HL-60/S4 (cell line): ENCODE data around the gene C10orf71.

Experiments
- in situ Hi-C: fragments of 300-500 bp; cut with MboI; formaldehyde crosslinking; loops from 2 replicates; pipeline ENCODE4 v1.14.3; 2022; ENCODE audit warnings: low sequenced_read_pairs

Gene C10orf71

DNA sequence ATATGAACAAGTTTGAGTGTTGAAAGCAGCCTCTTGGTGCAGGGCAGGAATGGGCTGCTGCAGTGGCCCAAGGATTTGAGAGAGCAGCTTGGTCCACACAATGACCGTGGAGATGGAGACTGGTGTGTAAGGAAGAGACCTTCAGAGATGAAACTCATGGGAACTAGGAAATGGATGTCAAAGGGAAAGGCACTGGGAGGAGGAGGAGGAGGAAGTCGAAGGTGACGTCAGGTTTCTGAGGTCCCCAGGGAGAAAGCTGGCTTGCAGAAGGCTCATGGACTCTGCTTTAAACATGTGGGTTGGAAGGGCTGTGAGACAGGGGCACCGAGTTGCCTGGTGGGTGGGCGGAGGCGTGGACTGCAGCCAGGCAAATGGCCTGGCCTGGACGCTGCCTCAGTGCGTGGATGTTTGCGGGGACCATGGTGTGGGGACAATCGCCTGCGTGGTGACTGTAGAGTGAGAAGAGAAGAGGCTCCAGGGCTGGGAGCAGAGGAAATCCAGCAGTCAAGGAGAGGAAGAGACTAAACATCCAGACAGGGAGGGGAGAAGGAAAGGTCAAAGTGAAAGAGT, 14.6 kb downstream of the C10orf71 start:
- in situ Hi-C loops = no loop called here

DNA sequence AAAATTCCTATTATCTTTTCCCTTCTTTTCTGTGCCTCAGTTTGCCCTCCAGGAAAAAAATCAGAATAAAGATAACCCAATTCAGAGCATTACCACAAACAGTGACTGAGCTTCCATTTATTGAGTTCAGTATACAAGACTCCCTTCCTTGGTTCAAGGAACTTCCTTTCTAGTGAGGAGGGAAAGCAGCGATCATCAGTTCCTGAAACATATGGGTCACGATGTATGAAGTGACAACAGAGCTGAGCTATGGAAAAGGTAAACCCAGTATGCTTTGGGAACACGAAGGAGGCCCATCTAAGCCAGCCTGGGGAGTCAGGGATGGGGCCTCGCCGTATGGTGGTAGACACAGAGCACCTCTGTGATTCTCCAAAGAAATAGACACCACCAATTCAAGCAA, 15.8 kb downstream of the C10orf71 start:
- in situ Hi-C loops = no loop called here

DNA sequence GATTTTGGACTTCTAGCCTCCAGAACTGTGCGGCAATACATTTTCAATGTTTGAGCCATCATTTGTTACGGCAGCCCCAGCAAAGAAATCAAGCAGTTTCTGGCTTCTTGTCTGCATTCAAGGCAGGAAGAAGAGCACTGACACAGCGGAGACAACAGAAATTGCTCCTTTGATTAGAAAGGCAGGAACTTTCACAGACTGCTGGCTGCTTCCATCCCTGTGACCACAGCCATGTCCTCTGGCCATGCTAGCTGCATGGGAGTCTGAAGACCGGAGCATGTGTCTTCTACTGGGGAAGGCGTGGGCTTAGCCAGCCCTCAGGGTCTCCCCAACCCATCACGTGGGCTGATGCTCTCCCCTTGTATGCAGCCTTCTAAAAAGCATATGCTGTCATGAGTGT, 19.1 kb downstream of the C10orf71 start:
- in situ Hi-C loops = no loop called here

DNA sequence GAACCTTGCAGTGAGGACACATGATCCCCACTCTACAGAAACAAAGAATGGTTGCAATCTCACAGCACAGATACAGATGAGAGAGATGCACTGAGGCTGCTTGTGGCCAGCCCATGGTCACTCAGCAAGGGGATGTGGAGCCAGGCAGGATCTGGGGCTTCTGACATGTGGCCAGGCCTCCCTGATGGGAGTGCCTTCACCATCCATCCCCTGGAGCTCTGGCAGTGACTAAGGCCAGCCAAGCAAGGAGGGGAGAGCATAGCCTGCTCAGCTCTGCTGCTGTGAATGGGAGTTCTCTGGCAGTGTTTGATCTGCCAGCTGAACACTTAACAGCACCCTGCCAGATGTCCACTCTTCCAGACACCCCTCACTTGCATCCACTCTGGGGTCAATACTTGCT, 19.8 kb downstream of the C10orf71 start:
- in situ Hi-C loops = no loop called here

DNA sequence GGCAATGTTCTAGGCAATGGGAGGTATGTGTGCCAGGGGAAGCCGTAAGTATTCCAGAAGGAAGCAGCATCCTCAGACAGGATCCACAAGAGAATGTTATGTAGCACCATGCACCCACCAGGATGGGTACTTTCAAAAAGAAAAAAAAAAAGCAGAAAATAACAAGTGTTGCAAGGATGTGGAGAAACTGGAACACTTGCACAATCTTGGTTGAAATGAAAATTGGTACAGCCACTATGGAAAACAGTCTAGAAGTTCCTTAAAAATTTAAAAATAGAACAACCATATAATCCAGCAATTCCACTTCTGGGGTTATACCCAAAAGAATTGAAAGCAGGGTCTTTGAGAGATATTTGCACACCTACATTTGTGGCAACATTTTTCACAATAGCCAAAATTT, 20.2 kb downstream of the C10orf71 start:
- in situ Hi-C loops = no loop called here

DNA sequence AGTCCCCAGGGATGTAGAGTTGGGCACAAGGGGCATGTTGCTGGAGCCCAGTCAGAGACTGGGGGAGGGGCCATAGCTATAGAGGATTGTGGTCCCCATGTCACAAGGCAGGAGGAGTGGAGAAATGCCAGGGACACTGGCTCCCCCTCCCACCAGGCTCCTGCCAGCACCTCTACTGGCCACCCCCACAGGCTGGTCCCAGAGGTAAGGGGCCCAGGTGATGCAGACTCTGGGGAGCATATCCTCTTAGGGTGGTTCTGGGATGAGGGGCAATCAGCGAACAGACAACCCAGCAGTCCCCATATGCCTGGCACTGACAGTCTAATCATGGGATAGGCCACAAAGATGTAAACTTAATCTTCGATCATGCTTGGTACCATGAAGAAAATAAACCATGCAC, 21.2 kb downstream of the C10orf71 start:
- in situ Hi-C loops = no loop called here

DNA sequence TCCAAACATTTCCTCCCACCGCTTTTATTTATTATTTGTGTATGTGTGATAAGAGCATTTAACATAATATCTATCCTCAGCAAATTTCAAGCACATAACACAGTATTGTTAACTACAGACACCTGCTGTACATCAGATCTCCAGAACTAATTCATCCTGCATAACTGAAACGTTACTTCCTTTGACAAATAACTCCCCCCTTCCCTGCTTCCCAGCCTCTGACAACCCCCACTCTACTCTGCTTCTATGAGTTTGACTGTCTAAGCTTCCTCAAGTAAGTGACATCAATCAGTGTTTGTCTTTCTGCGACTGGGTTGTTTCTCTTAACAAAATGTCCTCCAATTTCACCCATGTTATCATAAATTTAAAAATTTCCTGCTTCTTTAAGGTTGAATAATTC, 22.1 kb downstream of the C10orf71 start:
- in situ Hi-C loops = no loop called here

DNA sequence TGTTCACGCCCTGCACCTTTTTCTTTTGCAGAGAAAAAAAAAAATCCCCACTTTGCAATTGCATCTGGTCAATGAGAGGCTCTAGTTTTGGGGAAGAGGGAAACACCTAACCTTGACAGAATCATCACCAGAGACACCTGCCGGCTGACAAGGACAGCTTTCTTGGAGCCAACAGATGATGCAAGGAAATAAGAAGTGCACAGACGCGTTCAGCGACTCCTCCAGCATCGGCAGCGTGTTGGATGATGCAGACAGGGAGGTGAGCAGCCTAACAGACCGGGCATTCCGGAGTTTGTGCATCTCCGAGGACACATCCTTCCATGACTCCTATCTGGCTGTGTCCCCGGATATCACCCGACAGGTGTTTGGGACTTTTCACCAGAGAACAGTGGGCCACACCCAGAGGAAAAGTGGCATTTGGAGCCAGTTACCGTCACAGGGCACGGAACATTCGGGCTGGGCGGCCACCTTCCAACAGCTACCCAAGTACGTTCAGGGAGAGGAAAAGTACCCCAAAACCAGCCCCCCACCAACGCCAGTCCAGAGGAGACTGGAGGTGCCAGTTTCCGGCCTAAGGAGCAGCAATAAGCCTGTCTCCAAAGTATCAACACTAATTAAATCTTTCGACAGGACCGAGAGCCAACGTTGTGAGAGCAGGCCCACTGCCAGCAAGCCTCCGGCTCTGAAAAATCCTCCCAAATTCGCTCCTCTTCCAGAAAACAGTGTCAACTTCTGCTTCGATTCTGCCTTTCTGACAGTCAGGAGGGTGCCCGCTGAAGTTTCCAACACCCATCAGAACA, 23.6 kb downstream of the C10orf71 start:
- in situ Hi-C loops = no loop called here

DNA sequence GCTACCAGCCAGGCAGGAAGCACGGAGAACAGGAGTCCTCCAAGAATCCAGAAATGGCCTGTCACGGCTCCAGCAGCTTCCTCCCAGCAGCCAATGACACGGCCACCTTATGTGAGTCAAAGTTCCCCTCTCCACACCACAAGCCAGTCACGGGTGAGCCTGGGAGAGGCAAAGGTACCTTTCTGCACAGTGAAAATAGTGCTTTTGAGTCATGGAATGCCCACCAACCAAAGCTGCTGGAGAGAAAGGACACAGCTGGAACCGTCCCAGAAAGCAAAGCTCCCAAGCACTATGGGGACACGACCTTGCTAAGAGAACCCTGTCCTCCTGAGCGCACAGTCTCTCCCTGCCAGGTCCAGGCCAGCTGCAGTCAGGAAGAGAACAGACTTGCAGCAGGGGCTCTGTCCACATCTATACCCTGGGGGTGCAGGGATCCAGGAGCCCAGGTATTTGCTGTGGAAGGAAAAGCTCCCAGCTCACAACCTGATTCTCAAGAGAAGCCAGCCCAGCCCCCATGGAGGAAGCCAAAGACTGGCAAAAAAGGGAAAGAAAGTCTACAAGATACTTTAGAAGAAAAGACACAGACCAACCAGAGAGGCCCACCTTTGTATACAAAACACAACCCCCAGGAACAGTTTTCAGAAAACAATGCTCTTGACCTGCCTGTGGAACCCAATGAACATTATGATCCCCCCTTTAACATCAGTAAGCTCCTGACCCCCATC, 24.4 kb downstream of the C10orf71 start:
- in situ Hi-C loops = no loop called here

DNA sequence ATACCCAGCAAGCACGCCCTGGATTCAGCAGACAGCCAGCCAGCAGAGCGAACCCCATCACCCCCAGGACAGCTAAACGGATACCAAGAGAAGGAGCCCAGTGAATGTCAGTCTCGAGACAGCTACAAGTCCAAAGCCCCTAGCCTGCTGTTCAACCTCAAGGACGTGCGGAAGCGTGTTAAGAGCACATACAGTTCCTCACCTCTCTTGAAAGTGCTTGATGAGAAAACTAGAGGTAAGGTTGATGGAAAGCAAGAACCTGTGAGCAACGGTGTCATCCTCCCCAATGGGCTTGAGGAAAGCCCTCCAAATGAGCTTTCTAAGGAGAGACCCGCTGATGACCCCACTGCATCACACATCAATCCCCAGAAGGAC, 24.9 kb downstream of the C10orf71 start:
- in situ Hi-C loops = no loop called here

DNA sequence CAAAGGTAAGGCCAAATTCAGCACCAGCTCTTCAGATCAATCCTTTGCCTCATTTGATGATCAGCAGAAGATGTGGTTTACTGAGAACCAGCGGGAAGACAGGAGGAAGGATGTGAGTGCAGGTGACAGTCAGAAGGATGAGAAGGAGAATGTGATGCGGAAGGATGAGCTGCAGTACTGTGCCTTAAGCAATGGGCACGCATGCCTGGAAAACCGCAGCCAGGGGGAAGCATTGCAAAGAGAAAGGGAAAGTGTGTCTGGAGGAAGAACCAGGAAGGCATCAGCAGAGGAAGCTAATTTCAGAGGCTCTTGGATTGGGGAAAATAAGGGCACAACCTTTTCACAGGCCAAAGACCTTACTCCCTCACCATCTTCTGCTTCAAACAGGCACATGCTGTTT, 25.7 kb downstream of the C10orf71 start:
- in situ Hi-C loops = no loop called here

DNA sequence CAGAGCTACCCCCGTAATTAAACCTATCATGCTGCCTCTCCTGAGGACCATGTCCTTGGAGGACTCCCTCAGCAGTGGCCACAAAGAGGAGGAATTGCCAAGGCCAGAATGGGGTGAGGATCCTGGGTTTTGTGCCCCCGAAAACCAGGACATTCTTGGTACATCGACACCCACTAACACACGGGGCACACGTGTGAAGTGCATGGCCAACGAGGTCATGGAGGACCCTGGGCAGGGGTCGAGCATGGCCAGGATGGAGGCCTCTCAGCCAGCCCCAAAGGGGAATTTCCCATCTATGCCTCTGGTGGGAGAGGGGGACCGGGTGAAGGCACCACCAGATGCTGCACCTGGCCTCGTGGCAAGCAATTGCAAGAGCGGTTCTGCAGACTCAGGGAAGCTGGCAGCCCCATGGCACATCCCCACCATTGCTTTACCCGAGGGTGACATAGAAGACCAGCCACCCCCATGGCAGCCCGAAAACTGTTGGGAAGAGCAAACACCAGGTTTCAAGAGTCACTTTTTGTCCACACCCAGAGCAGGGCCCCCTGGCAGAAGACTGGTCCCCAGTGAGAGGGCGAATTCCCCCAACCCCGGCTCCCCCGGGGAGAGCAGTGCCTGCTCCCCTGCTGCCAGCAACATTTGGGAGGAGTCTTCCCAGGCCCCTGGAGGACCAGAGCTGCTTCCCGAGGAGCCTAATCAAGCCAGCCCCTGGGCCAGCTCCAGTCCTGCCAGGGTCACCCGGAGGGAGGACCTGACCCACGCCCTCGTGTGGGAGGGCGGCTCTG, 26.4 kb downstream of the C10orf71 start:
- in situ Hi-C loops = no loop called here

DNA sequence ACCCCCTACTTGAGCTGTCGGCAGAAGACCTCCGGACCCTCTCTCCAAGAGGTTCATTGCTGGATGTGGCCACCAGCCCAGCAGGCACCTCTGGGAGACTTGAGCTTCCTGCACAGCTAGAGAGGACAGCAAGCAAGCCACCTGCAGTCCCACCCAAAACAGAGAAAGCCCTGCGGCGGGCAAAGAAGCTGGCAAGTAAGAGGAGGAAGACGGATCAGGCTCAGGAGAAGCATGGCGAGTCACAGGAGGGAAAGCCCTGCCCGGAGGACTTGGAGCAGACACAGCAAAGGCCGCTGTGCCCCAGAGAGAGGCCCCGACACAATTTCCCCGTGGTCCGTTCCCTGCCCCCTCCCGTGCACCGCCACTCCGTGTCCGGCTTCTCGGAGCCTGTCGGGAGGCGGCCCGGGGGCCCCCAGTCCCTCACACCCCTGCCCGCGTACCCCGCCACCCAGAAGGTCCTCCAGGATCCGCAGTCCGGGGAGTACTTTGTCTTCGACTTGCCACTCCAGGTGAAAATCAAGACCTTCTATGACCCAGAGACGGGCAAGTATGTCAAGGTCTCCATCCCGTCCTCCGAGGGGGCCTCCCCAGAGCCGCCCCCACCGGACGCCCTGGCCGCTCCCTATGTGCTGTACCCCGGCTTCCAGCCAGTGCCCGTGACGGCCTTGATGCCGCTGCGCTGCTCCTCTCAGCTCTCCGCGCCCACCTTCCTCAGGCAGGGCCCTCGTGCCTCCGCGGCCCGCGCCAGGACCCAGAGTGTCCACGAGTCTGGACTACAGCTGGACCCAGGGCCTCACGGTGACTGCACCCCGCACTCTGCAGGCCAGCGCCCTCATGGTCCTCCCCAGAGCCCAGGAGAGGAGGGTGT, 27.2 kb downstream of the C10orf71 start:
- in situ Hi-C loops = no loop called here

DNA sequence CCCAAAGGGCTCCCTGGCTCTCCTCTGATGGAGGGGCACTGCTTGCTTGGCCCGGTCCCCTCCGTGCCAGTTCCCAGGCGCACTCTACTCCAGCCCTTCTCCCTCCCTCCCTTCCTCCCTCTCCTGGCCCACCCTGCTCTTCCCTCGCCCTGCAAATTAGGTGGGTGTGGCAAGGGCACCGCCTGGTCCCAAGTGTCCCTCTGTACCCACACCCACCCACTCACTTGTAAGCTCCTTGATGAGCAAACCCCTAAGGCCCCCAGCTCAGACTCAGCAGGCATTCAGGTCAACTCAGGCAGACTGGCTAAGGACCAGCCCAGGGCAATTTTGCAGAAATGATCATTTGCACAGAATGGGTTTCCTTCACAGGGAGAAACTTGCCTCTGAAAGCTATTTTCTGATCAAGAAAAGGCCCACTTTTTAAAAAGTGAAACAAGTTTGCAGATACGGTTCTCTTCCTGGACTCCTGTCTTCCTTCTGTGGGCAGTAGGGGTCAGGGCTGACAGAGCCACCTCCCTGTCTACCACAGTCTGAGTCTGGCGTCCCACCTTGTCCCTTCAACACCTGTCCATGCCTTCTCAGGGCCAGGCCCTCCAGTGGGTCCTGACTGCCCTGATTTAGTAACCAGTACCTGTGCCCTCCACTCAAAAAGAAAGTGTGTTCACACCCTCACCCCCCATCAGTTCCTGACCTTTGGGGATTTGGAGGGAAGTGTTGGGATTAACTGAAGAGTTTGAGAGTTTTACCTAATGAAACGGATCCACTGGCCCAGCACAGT, 28.3 kb downstream of the C10orf71 start:
- in situ Hi-C loops = no loop called here

DNA sequence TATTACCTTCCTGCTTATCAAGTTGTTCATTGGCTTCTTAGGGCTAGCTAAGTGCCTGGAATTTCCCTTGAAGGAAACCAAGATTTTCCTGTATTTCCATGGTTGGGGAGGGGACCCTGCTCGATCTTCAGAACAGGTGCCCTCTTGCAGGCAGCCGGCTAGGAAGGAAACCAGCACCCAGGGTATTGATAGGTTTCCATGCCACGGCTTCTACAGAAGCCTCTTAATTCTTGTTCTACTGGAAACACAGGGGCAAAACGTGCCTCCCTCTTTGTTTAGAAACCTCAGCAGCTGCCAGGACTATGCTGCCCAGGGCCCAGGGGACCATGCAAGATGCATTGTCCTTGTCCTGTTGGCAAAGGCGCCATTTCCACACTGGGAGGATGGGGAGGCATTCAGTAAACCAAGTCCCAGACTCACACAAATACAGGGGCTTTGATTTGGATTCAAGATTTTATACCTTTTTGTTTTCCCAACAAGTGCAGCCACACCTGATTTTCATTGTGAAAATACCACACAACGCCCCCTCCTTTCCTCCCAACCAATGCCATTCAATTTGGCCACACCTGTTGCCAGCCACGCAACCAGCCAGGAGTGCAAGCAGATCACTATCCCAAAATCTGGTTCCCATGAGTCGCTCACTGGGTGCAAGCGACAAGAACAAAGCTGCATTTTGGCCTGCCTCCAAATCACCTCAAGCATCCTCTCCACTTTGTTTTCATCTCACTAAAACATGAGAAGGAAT, 29.6 kb downstream of the C10orf71 start:
- in situ Hi-C loops = no loop called here

DNA sequence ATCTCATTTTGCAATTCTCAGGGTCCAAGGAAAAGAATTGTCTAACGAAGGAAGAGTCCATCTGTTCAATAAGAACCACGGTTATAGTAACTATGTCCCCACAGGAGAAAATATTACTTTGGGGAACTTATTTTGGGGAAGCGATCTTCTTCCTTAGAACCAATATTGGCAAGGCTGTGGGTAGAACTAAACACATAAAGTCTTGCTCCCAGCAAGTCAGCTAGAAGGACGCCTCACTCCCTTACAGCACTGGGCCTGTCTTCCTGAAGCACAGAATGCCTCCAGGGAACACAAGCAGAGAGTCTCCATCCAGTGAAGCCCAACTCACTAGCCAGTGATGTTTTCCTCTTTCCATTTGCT, 30.2 kb downstream of the C10orf71 start:
- in situ Hi-C loops = no loop called here

DNA sequence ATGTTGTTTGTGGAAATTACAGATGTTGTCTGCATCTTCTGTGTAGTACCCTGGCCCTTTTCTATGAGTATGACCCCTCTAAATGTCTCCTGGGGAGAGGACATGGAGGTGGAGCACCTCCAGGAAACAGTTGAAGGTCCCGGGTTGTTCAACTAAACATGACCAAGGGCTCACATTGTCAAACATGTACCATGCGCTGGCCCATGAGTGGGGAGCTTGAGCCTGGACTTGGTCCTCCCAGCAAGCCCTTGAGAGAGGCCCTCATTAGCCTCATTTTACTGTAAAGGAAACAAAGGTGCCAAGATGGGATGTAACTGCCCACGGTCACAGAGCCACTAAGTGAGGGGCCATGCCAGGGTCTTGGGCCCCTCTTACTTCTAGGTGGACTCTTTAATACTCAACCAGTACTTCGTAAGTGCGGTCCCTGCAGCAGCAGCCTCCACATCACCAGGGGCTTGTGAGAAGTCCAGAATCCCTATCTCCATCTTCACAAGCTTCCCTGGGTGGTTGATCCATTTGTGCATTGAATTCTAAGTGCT, 31.2 kb downstream of the C10orf71 start:
- in situ Hi-C loops = no loop called here

DNA sequence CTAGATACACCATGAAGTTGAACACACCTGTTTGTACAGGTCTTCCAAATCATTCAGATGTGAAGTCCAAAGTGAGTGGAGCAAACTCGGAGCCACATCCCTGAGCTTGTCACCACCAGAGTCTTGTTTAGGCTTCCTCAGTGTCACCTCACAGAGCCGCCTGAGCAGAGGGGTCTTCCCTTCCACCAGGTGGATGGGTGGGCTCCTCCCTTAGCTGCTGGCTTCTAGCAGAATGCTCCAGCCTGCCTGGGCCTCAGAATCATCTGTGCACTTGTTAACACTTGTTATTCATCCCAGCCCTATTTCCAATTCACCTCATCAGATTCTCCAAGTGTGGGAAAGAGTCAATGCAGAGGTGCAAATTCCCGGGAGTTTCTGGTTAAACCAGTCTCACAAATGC, 32.5 kb downstream of the C10orf71 start:
- in situ Hi-C loops = no loop called here

DNA sequence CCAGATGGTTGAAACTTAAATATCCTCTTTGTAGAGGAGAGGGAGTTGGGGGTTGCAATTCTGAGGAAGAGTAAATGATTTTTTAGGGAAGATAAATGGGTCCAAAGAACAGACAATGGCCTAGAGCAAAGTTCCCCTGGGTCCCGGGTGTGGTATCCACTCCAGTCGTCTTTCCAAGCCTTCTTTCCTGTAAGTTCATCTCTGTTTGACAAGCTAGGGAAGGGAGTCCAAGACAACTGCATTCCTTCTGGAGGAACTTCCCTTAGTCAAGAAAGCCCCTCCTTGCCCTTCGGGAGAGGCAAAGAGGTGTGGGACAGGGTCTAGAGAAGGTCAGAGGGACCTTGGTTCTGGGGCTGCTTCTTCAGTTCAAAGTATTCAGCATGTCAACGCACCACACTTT, 33.4 kb downstream of the C10orf71 start:
- in situ Hi-C loops = no loop called here
